Progenitor cell of endocrine pancreas (in vitro differentiated cells): ENCODE data around the gene KNOP1. TPM values are rescaled to one million over a fixed set of nuclear protein-coding genes. Genes with fewer than 3 reads are reported as not detected.
A peak's percentile ranks its signal among the peaks of the same experiment; 100 is the strongest.

Source experiments
- DNase-seq: peaks from one replicate; pipeline ENCODE4 v3.0.0; 2021; ENCODE audit warnings: low spot score; ENCODE audit not compliant: unreplicated experiment
- H3K27ac Mint-ChIP-seq: 2 replicates; pipeline ENCODE4 v1.8.0; 2021; ENCODE audit warnings: mild to moderate bottlenecking, moderate library complexity, mixed read lengths
- H3K27me3 Mint-ChIP-seq: 2 replicates; pipeline ENCODE4 v1.8.0; 2021; ENCODE audit warnings: mixed read lengths
- H3K36me3 Mint-ChIP-seq: 2 replicates; pipeline ENCODE4 v1.8.0; 2022; ENCODE audit warnings: mixed read lengths; ENCODE audit not compliant: insufficient read depth
- H3K4me1 Mint-ChIP-seq: 2 replicates; pipeline ENCODE4 v1.8.0; 2021; ENCODE audit warnings: low read depth, mixed read lengths
- H3K4me3 Mint-ChIP-seq: 2 replicates; pipeline ENCODE4 v1.8.0; 2021; ENCODE audit warnings: low read depth, mild to moderate bottlenecking, moderate library complexity, mixed read lengths
- H3K9me3 Mint-ChIP-seq: 2 replicates; pipeline ENCODE4 v1.8.0; 2021; ENCODE audit warnings: low read depth, mixed read lengths
- total RNA-seq: library from RNA; stranded (reverse); gene quantifications from 2 replicates; pipeline ENCODE4 v1.2.1, GENCODE V29; 2021
- TF ChIP-seq, protein P1 (sequence below): fragments of 200-600 bp; sonication (generic); IDR thresholded peaks from one replicate; pipeline ENCODE4 v1.5.0; 2021; ENCODE audit warnings: antibody characterized with exemption, mild to moderate bottlenecking; ENCODE audit not compliant: unreplicated experiment

The KNOP1 gene
- total RNA-seq, 1 donor from 2014 or later = 58.1 TPM

DNA sequence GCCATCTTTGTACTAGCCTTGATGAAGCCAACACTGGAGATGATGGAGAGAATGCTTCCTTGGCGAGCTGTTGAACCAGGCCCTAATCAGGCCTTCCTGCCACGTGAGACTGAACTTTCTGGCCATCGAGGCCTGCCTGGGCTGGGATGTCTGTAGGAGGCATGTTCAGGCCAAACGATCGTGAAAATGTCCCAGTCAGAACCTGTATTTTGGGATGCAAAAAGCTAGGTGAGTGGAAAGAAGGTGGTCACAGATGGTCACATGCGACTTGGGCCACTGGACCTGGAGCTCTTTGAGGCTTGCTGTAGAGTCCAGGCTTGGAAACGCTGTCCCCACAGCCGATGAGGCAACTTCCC, 12.9 kb downstream of the KNOP1 start:
- H3K36me3 Mint-ChIP-seq = peaks cover 34% of the 10 kb centered on the region

GRCh38 chr16:19704321-19705145, 13.5 kb downstream of the KNOP1 start:
- Mint-ChIP-seq H3K27me3 (no peaks in the 10 kb centered on the region), H3K4me1 (peaks cover 5% of the 10 kb centered on the region), H3K4me3 (no peak overlapping the region), H3K9me3 (no peaks in the 10 kb centered on the region), H3K27ac (peak overlapping the region; percentile 41), H3K36me3 (peaks cover 32% of the 10 kb centered on the region)
- no peak for DNase-seq
- TF ChIP-seq, protein P1, sequence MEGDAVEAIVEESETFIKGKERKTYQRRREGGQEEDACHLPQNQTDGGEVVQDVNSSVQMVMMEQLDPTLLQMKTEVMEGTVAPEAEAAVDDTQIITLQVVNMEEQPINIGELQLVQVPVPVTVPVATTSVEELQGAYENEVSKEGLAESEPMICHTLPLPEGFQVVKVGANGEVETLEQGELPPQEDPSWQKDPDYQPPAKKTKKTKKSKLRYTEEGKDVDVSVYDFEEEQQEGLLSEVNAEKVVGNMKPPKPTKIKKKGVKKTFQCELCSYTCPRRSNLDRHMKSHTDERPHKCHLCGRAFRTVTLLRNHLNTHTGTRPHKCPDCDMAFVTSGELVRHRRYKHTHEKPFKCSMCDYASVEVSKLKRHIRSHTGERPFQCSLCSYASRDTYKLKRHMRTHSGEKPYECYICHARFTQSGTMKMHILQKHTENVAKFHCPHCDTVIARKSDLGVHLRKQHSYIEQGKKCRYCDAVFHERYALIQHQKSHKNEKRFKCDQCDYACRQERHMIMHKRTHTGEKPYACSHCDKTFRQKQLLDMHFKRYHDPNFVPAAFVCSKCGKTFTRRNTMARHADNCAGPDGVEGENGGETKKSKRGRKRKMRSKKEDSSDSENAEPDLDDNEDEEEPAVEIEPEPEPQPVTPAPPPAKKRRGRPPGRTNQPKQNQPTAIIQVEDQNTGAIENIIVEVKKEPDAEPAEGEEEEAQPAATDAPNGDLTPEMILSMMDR = no peak

More for the DNA sequence above, 12.9 kb downstream of the KNOP1 start:
- H3K4me1 Mint-ChIP-seq = peaks cover 5% of the 10 kb centered on the region
- no peaks in the 10 kb centered on the region for H3K9me3 Mint-ChIP-seq
- no peak for DNase-seq
- no peaks in the 10 kb centered on the region for H3K27me3 Mint-ChIP-seq
- H3K4me3 Mint-ChIP-seq = no peak overlapping the region
- peak overlapping the region; percentile 28 for H3K27ac Mint-ChIP-seq
- TF ChIP-seq, protein P1 = no peak

DNA sequence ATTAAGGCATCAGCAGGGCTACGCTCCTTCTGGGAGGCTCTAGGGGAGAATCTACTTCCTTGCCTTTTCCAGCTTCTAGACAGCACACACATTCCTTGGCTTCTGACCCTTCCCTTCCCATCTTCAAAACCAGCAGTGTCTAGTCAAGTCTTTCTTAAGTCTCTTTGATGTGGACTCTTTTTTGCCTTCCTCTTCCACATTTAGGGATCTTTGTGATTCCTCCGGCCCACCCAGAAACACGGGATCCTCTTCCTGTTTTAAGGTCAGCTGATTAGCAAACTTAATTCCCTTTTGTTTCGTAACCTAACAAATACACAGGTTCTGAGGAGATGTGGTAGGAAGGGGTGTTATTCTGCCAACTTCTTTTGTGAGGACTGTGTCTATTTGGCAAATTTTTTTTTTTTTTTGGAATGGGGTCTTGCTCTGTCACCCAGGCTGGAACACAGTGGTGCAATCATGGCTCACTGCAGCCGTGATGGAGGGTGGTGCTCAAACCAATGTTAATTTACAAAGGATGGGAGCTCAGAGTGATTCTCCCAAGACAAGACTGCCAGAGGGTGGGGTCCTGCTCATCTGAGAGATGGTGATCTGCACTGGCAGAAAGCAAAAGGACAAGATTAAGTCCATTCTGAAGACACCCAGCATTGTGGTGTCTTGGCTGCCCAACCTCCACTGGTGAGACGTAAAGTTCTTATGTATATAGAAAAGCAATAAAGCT, 14.7 kb downstream of the KNOP1 start:
- peaks cover 5% of the 10 kb centered on the region for H3K4me1 Mint-ChIP-seq
- peaks cover 34% of the 10 kb centered on the region for H3K36me3 Mint-ChIP-seq
- DNase-seq = no peak
- peak overlapping the region; percentile 43 for H3K27ac Mint-ChIP-seq
- H3K9me3 Mint-ChIP-seq = no peaks in the 10 kb centered on the region
- H3K27me3 Mint-ChIP-seq = no peaks in the 10 kb centered on the region
- H3K4me3 Mint-ChIP-seq = no peak overlapping the region
- TF ChIP-seq, protein P1 = no peak

- H3K4me3 Mint-ChIP-seq = no peak overlapping the region
- TF ChIP-seq, protein P1 = no peak
- no peak for DNase-seq
- H3K9me3 Mint-ChIP-seq = no peaks in the 10 kb centered on the region
- H3K27ac Mint-ChIP-seq = no peak overlapping the region
- peaks cover 5% of the 10 kb centered on the region for H3K4me1 Mint-ChIP-seq
- H3K27me3 Mint-ChIP-seq = no peaks in the 10 kb centered on the region
- peaks cover 32% of the 10 kb centered on the region for H3K36me3 Mint-ChIP-seq
Measured at GRCh38 chr16:19701091-19701490, 16.9 kb downstream of the KNOP1 start.

- no peaks in the 10 kb centered on the region for H3K27me3 Mint-ChIP-seq
- H3K4me3 Mint-ChIP-seq = no peak overlapping the region
- H3K36me3 Mint-ChIP-seq = peaks cover 32% of the 10 kb centered on the region
- H3K9me3 Mint-ChIP-seq = no peaks in the 10 kb centered on the region
- H3K4me1 Mint-ChIP-seq = peaks cover 5% of the 10 kb centered on the region
- peak overlapping the region; percentile 50 for H3K27ac Mint-ChIP-seq
- DNase-seq = no peak
- TF ChIP-seq, protein P1 = no peak
Measured at GRCh38 chr16:19700319-19700781, 17.7 kb downstream of the KNOP1 start.
